Cerebellar cortex (tissue), 1 donor: Measurements from ENCODE around the gene PIH1D1.

ENCODE experiments used
- DNase-seq: peaks from one replicate; pipeline ENCODE4 v3.0.0-alpha.2; 2015; ENCODE audit warnings: low spot score

The PIH1D1 gene

GRCh38 chr19:49451430-49452181 lies at the start of gene PIH1D1:
Gene PIH1D1, minus strand, starts transcription at chr19:49451814. Its CDS starts 240 bp downstream, at chr19:49451574.
- DNase-seq = peak; percentile 100

GRCh38 chr19:49499030-49499670 lies 47.5 kb upstream of the PIH1D1 start:
- DNase-seq = no peak

GRCh38 chr19:49498475-49498874 lies 46.9 kb upstream of the PIH1D1 start:
- DNase-seq = no peak

- no peak for DNase-seq
Observed at GRCh38 chr19:49497789-49498103, 46.1 kb upstream of the PIH1D1 start.

GRCh38 chr19:49497047-49497788 lies 45.6 kb upstream of the PIH1D1 start:
- peak; percentile 47 for DNase-seq

- no peak for DNase-seq
Observed at GRCh38 chr19:49496574-49497008, 45.0 kb upstream of the PIH1D1 start.

- DNase-seq = peak; percentile 77
Observed at GRCh38 chr19:49492573-49493405, 41.2 kb upstream of the PIH1D1 start.

GRCh38 chr19:49491804-49492572 lies 40.4 kb upstream of the PIH1D1 start:
- peak; percentile 50 for DNase-seq

- DNase-seq = no peak
Observed at GRCh38 chr19:49491030-49491803, 39.6 kb upstream of the PIH1D1 start.

- DNase-seq = no peak
Observed at GRCh38 chr19:49490287-49491029, 38.8 kb upstream of the PIH1D1 start.

GRCh38 chr19:49489601-49490167 lies 38.1 kb upstream of the PIH1D1 start:
- DNase-seq = no peak

GRCh38 chr19:49488863-49489537 lies 37.4 kb upstream of the PIH1D1 start:
- no peak for DNase-seq

GRCh38 chr19:49488046-49488862 lies 36.6 kb upstream of the PIH1D1 start:
- no peak for DNase-seq

GRCh38 chr19:49487277-49488045 lies 35.8 kb upstream of the PIH1D1 start, which contains the start of gene RPL13A:
Gene RPL13A, plus strand, starts transcription at chr19:49487608. Its CDS starts 22 bp downstream, at chr19:49487630.
- DNase-seq = peak; percentile 99

GRCh38 chr19:49486710-49487276 lies 35.2 kb upstream of the PIH1D1 start:
- DNase-seq = no peak

- DNase-seq = no peak
Observed at GRCh38 chr19:49486232-49486631, 34.6 kb upstream of the PIH1D1 start.
